ENCODE results near the gene GLRA1.

DNA sequence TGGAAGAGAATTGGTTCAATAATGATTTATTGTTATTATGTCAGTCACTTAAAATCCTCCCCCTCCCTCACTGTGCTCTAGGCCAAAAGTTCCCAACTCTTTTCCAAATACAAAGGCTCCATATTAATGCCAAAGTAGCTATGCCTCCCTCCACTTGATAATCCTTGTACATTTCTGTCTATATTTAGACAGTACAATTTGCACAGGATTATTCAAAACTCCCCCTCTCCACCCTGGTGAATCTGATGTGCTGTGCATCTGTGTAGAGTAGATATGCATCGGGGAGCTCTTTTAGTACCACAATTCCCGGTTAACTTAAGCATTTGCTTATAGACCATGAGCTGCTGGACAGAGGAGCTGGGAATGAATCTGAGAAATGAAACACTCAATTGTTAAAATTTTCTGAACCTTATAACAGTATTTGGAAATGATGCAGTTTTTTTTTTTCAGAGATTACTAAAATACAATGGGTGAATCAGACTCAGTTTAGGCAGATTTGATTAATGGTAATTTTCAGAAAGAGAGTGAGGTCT is 27.6 kb downstream of the GLRA1 start:
- TF ChIP-seq, protein P1, sequence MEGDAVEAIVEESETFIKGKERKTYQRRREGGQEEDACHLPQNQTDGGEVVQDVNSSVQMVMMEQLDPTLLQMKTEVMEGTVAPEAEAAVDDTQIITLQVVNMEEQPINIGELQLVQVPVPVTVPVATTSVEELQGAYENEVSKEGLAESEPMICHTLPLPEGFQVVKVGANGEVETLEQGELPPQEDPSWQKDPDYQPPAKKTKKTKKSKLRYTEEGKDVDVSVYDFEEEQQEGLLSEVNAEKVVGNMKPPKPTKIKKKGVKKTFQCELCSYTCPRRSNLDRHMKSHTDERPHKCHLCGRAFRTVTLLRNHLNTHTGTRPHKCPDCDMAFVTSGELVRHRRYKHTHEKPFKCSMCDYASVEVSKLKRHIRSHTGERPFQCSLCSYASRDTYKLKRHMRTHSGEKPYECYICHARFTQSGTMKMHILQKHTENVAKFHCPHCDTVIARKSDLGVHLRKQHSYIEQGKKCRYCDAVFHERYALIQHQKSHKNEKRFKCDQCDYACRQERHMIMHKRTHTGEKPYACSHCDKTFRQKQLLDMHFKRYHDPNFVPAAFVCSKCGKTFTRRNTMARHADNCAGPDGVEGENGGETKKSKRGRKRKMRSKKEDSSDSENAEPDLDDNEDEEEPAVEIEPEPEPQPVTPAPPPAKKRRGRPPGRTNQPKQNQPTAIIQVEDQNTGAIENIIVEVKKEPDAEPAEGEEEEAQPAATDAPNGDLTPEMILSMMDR (IDR thresholded peaks at IDR 0.05 in 8 of 11, conservative IDR thresholded peaks at IDR 0.05 in 3 of 11), result no peak
- TF ChIP-seq POLR2A (IDR thresholded peaks at IDR 0.05) (no peak), POLR2AphosphoS5 (IDR thresholded peaks at IDR 0.05) (no peak)
